GM12878 (cell line): ENCODE data around the gene BEND4. TPM values are rescaled to one million over a fixed set of nuclear protein-coding genes. Genes with fewer than 3 reads are reported as not detected.

Experiments
- ATAC-seq: fragments of 200-7000 bp; cut with Tn5 transposase; 3 replicates; pipeline ENCODE4 v1.9.1; 2020; ENCODE audit warnings: mild to moderate bottlenecking, moderate library complexity
- BruUV-seq: library from RNA; stranded (reverse); fragments of 400-500 nt; replicated peaks from 2 replicates; lab custom pipeline; 2021; lab: Mats Ljungman, UMichigan
- CTCF ChIA-PET: fragments of 300-600 bp; sonication (Branson Sonifier 250); formaldehyde crosslinking; extraction: SDS; loops from one replicate; lab custom pipeline; 2021; ENCODE audit warnings: inconsistent platforms; lab: Yijun Ruan, JAX
- POLR2A ChIA-PET: fragments of 350-600 bp; formaldehyde crosslinking; extraction: SDS; loops from one replicate; lab custom pipeline; 2021; ENCODE audit warnings: inconsistent platforms; lab: Charles Lee
- RAD21 ChIA-PET: fragments of 300-600 bp; sonication (Branson Sonifier 250); formaldehyde crosslinking; loops from one replicate; lab custom pipeline; 2023; ENCODE audit warnings: antibody characterized with exemption; ENCODE audit not compliant: unreplicated experiment; lab: Charles Lee
- SMC1A ChIA-PET: fragments of 300-600 bp; sonication (Branson Sonifier 250); formaldehyde crosslinking; loops from one replicate; lab custom pipeline; 2023; ENCODE audit not compliant: unreplicated experiment, uncharacterized antibody; lab: Charles Lee
- DNase-seq: peaks from one replicate; pipeline ENCODE4 v3.0.0-alpha.2; 2011; ENCODE audit warnings: low read depth, low spot score
- FAIRE-seq: peaks from 3 replicates; lab custom pipeline; 2011; peaks lifted over from hg19 to GRCh38; lab: Jason Lieb, UNC
- H2AFZ ChIP-seq: 2 replicates; pipeline ENCODE4 v1.6.0; 2011; ENCODE audit warnings: low read depth, low read length, control low read depth; ENCODE audit not compliant: control insufficient read depth
- H3K27ac ChIP-seq: 2 replicates; pipeline ENCODE4 v1.5.1; 2011; ENCODE audit warnings: control low read depth; ENCODE audit not compliant: control insufficient read depth, insufficient read depth
- H3K27me3 ChIP-seq, 2 experiments: replicated peaks in 1 of 2; 2 replicates each; pipeline versions ENCODE4 v1.6.0 to v1.6.1; 2011; ENCODE audit warnings: low read length in 1 of 2; ENCODE audit not compliant: control insufficient read depth in 2 of 2, insufficient read depth in 2 of 2
- H3K36me3 ChIP-seq, 2 experiments: 2 replicates each; pipeline ENCODE4 v1.5.1; 2011; ENCODE audit warnings: low read length in 1 of 2; ENCODE audit not compliant: control insufficient read depth in 2 of 2, insufficient read depth in 2 of 2
- H3K4me1 ChIP-seq: 2 replicates; pipeline ENCODE4 v1.6.1; 2011; ENCODE audit warnings: mild to moderate bottlenecking, low read length, moderate library complexity, mixed read lengths; ENCODE audit not compliant: control insufficient read depth, insufficient read depth
- H3K4me2 ChIP-seq: 2 replicates; pipeline ENCODE4 v1.6.0; 2011; ENCODE audit warnings: control low read depth; ENCODE audit not compliant: control insufficient read depth, insufficient read depth
- H3K4me3 ChIP-seq: fragments of 200-600 bp; sonication (generic); 2 replicates; pipeline ENCODE4 v1.5.1; 2016
- H3K79me2 ChIP-seq: 2 replicates; pipeline ENCODE4 v1.6.0; 2011; ENCODE audit warnings: low read length; ENCODE audit not compliant: control insufficient read depth, insufficient read depth
- H3K9ac ChIP-seq: 2 replicates; pipeline ENCODE4 v1.8.0; 2011; ENCODE audit warnings: low read length, control low read depth, mixed read lengths; ENCODE audit not compliant: control insufficient read depth, insufficient read depth
- H3K9me3 ChIP-seq: replicated peaks from 3 replicates; pipeline ENCODE4 v1.5.1; 2011; ENCODE audit warnings: mild to moderate bottlenecking, low read length; ENCODE audit not compliant: control insufficient read depth, insufficient read depth
- H4K20me1 ChIP-seq: 2 replicates; pipeline ENCODE4 v1.6.0; 2011; ENCODE audit not compliant: control insufficient read depth, insufficient read depth
- BRCA1 ChIP-seq: IDR thresholded peaks from 2 replicates; pipeline ENCODE4 v1.6.1; 2011; ENCODE audit warnings: low read depth, low read length, improper control_type of control experiment
- EGR1 ChIP-seq, 2 experiments: IDR thresholded peaks; 1 replicate in 1 of 2; 2 replicates in 1 of 2; pipeline ENCODE4 v1.6.1; 2011 to 2012; ENCODE audit warnings: low read depth in 2 of 2, low read length in 2 of 2, borderline replicate concordance in 1 of 2, mild to moderate bottlenecking in 1 of 2, moderate library complexity in 1 of 2
- NFIC ChIP-seq: IDR thresholded peaks from 2 replicates; pipeline ENCODE4 v1.6.1; 2012; ENCODE audit warnings: low read depth, mild to moderate bottlenecking, inconsistent platforms, low read length, moderate library complexity
- STAT1 ChIP-seq: fragments of 450-650 bp; conservative IDR thresholded peaks from 2 replicates; pipeline ENCODE4 v1.6.1; 2014; ENCODE audit warnings: antibody characterized with exemption, mild to moderate bottlenecking
- ZNF24 ChIP-seq: fragments of 450-650 bp; IDR thresholded peaks from 2 replicates; pipeline ENCODE4 v1.6.1; 2017; ENCODE audit warnings: antibody characterized with exemption, mild to moderate bottlenecking
- WGBS: methylation state at CpG from one replicate; pipeline ENCODE4 v1.1.6; 2016; ENCODE audit warnings: low lambda C conversion rate; ENCODE audit not compliant: insufficient replicate concordance, insufficient coverage; ENCODE audit errors: missing lambda C conversion rate; 5-methylcytosine and 5-hydroxymethylcytosine counted together
- in situ Hi-C: fragments of 300-500 bp; cut with MboI; formaldehyde crosslinking; loops from 9 replicates; pipeline ENCODE4 v1.14.3; 2018; ENCODE audit warnings: mixed read lengths
- intact Hi-C: fragments of 100-400 bp; cut with micrococcal nuclease; formaldehyde crosslinking; loops from one replicate; pipeline ENCODE4 v1.14.2; 2022; ENCODE audit not compliant: unreplicated experiment
- polyA plus RNA-seq, 11 experiments: library from polyadenylated mRNA; depleted of rRNA in 4 of 11; unstranded in 6 of 11; stranded (reverse) in 5 of 11; fragments of >200 nt; fragmentation: Nextera tagmentation in 4 of 11; fragmentation: Illumina TruSeq in 1 of 11; extraction: Ambion mirVana in 4 of 11; extraction: Trizol in 1 of 11; gene quantifications; 1 replicate in 1 of 11; 2 replicates in 10 of 11; pipeline versions ENCODE4 v1.2.1 to v1.2.3, GENCODE V29; 2011 to 2016; ENCODE audit warnings: inconsistent platforms in 2 of 11, missing spikeins in 2 of 11, low read depth in 1 of 11
- total RNA-seq, 4 experiments: library from RNA; depleted of rRNA in 3 of 4; stranded (reverse); fragments of >200 nt in 3 of 4; fragmentation: Illumina TruSeq in 1 of 4; extraction: Trizol in 1 of 4; gene quantifications; 2 replicates each; pipeline versions ENCODE4 v1.2.1 to v1.2.3, GENCODE V29; 2013 to 2021
- TF ChIP-seq, protein P1 (sequence below): IDR thresholded peaks from 2 replicates; pipeline ENCODE4 v1.6.1; 2011; ENCODE audit warnings: borderline replicate concordance, low read depth, mild to moderate bottlenecking, moderate library complexity, low read length; ENCODE audit not compliant: insufficient read depth, poor library complexity, severe bottlenecking
- TF ChIP-seq, protein P2 (sequence below): IDR thresholded peaks from 2 replicates; pipeline ENCODE4 v1.6.1; 2012; ENCODE audit warnings: low read depth, low read length, improper control_type of control experiment
- TF ChIP-seq, protein P3 (sequence below), 3 experiments: IDR thresholded peaks in 2 of 3; conservative IDR thresholded peaks in 1 of 3; 2 replicates each; pipeline ENCODE4 v1.5.1; 2011; ENCODE audit warnings: low read depth in 3 of 3, low read length in 3 of 3, mild to moderate bottlenecking in 3 of 3, control low read depth in 2 of 3, moderate library complexity in 2 of 3, inconsistent platforms in 1 of 3, mixed read lengths in 1 of 3; ENCODE audit not compliant: control insufficient read depth in 2 of 3, insufficient read depth in 1 of 3; ENCODE audit errors: extremely low read depth in 1 of 3
- TF ChIP-seq, protein P4 (sequence below): IDR thresholded peaks from 2 replicates; pipeline ENCODE4 v1.6.1; 2012; ENCODE audit warnings: improper control_type of control experiment, low read depth, low read length; ENCODE audit not compliant: insufficient replicate concordance

BEND4 gene
- total and polyA plus RNA-seq, 10 of the 15 experiments (the other 5 are each of a cell fraction or from before 2014, with no cell fraction given), result under 0.01 to 0.15 (median 0.04) TPM; not detected in 1

DNA sequence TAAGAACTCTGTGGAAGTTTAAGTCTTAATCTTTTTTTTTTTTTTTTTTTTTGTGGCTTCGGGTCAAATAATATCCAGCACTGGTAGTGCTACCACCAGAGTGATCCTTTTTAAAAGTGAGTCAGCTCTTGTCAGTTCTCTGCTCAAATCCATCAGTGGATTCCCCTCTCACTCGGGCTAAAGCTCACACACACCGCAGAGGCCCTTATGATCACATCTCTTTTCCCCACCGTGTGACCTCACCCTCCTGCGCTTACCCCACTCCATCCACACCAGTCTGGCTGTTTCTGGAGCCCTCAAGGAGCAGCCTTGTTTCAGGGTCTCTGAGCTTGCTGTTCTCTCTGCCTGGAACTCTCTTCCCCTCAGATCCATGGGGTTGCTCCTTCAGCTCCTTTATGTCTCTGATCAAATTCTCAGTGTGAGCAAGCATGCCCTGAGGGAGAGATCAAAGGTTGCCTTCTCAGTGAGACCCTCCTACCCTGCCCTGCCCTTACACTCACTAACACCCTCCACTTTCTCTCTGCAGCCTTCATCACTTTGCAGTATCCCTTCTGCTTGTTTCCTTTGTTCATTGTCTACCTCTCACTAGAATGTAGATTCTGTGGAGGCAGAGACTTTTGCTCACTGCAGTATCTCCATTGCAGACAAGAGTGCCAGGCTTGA is 19.8 kb upstream of the BEND4 start:
- Histone ChIP-seq H3K9ac (no peak overlapping the region), H3K9me3 (no peaks in the 10 kb centered on the region; the same call in 2 of the 3 replicates), H3K4me1 (peaks cover 5% of the 10 kb centered on the region; the same call in 1 of the 2 replicates), H3K27ac (no peak overlapping the region), H2AFZ (no peak overlapping the region), H3K36me3 (no peaks in the 10 kb centered on the region), H3K27me3 (no peaks in the 10 kb centered on the region), H4K20me1 (no peaks in the 10 kb centered on the region), H3K4me2 (no peak overlapping the region), H3K4me3 (no peak overlapping the region), H3K79me2 (no peaks in the 10 kb centered on the region)
- no peak for TF ChIP-seq STAT1
- TF ChIP-seq EGR1 (IDR thresholded peaks at IDR 0.05; ENCODE audit: borderline replicate concordance in 1 of 2, low read depth in 2 of 2, low read length in 2 of 2), result no peak
- TF ChIP-seq, protein P1, sequence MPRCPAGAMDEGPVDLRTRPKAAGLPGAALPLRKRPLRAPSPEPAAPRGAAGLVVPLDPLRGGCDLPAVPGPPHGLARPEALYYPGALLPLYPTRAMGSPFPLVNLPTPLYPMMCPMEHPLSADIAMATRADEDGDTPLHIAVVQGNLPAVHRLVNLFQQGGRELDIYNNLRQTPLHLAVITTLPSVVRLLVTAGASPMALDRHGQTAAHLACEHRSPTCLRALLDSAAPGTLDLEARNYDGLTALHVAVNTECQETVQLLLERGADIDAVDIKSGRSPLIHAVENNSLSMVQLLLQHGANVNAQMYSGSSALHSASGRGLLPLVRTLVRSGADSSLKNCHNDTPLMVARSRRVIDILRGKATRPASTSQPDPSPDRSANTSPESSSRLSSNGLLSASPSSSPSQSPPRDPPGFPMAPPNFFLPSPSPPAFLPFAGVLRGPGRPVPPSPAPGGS, result no peak
- no peak for TF ChIP-seq NFIC
- no peak for TF ChIP-seq ZNF24
- TF ChIP-seq, protein P2, sequence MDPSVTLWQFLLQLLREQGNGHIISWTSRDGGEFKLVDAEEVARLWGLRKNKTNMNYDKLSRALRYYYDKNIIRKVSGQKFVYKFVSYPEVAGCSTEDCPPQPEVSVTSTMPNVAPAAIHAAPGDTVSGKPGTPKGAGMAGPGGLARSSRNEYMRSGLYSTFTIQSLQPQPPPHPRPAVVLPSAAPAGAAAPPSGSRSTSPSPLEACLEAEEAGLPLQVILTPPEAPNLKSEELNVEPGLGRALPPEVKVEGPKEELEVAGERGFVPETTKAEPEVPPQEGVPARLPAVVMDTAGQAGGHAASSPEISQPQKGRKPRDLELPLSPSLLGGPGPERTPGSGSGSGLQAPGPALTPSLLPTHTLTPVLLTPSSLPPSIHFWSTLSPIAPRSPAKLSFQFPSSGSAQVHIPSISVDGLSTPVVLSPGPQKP, result no peak
- TF ChIP-seq BRCA1, result no peak
- TF ChIP-seq, protein P3, sequence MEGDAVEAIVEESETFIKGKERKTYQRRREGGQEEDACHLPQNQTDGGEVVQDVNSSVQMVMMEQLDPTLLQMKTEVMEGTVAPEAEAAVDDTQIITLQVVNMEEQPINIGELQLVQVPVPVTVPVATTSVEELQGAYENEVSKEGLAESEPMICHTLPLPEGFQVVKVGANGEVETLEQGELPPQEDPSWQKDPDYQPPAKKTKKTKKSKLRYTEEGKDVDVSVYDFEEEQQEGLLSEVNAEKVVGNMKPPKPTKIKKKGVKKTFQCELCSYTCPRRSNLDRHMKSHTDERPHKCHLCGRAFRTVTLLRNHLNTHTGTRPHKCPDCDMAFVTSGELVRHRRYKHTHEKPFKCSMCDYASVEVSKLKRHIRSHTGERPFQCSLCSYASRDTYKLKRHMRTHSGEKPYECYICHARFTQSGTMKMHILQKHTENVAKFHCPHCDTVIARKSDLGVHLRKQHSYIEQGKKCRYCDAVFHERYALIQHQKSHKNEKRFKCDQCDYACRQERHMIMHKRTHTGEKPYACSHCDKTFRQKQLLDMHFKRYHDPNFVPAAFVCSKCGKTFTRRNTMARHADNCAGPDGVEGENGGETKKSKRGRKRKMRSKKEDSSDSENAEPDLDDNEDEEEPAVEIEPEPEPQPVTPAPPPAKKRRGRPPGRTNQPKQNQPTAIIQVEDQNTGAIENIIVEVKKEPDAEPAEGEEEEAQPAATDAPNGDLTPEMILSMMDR (IDR thresholded peaks at IDR 0.05 in 2 of 3, conservative IDR thresholded peaks at IDR 0.05 in 1 of 3; ENCODE audit: control insufficient read depth in 2 of 3, extremely low read depth in 1 of 3, insufficient read depth in 1 of 3, low read depth in 3 of 3, low read length in 3 of 3), result no peak
- TF ChIP-seq, protein P4, sequence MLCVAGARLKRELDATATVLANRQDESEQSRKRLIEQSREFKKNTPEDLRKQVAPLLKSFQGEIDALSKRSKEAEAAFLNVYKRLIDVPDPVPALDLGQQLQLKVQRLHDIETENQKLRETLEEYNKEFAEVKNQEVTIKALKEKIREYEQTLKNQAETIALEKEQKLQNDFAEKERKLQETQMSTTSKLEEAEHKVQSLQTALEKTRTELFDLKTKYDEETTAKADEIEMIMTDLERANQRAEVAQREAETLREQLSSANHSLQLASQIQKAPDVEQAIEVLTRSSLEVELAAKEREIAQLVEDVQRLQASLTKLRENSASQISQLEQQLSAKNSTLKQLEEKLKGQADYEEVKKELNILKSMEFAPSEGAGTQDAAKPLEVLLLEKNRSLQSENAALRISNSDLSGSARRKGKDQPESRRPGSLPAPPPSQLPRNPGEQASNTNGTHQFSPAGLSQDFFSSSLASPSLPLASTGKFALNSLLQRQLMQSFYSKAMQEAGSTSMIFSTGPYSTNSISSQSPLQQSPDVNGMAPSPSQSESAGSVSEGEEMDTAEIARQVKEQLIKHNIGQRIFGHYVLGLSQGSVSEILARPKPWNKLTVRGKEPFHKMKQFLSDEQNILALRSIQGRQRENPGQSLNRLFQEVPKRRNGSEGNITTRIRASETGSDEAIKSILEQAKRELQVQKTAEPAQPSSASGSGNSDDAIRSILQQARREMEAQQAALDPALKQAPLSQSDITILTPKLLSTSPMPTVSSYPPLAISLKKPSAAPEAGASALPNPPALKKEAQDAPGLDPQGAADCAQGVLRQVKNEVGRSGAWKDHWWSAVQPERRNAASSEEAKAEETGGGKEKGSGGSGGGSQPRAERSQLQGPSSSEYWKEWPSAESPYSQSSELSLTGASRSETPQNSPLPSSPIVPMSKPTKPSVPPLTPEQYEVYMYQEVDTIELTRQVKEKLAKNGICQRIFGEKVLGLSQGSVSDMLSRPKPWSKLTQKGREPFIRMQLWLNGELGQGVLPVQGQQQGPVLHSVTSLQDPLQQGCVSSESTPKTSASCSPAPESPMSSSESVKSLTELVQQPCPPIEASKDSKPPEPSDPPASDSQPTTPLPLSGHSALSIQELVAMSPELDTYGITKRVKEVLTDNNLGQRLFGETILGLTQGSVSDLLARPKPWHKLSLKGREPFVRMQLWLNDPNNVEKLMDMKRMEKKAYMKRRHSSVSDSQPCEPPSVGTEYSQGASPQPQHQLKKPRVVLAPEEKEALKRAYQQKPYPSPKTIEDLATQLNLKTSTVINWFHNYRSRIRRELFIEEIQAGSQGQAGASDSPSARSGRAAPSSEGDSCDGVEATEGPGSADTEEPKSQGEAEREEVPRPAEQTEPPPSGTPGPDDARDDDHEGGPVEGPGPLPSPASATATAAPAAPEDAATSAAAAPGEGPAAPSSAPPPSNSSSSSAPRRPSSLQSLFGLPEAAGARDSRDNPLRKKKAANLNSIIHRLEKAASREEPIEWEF, result no peak
- DNase-seq (no peak), ATAC-seq (no peak), FAIRE-seq (no peak)
- BruUV-seq, result no TSS peak
- SMC1A ChIA-PET, result no interaction called here
- RAD21 ChIA-PET, result no interaction called here
- CTCF ChIA-PET, result no interaction called here
- in situ Hi-C loops, result no loop called here
- POLR2A ChIA-PET, result no interaction called here
- intact Hi-C loops, result no loop called here
- 74% methylated on average over 5 of the region's 5 CpGs for WGBS
